ENCODE data around the gene TBC1D5.

TBC1D5 gene

GRCh38 chr3:17456046-17456445, 286.4 kb downstream of the TBC1D5 start:
- no peak for DNase-seq

GRCh38 chr3:17444865-17445264, 297.6 kb downstream of the TBC1D5 start:
- DNase-seq, result no peak

- DNase-seq, result no peak
Observed at GRCh38 chr3:17443142-17443541, 299.3 kb downstream of the TBC1D5 start.

- no peak for DNase-seq
Observed at GRCh38 chr3:17442332-17443049, 299.9 kb downstream of the TBC1D5 start.

GRCh38 chr3:17433876-17434275, 308.6 kb downstream of the TBC1D5 start:
- no peak for DNase-seq

GRCh38 chr3:17432236-17432635, 310.2 kb downstream of the TBC1D5 start:
- no peak for DNase-seq

- no peak for DNase-seq
Observed at GRCh38 chr3:17431484-17432045, 310.9 kb downstream of the TBC1D5 start.

- DNase-seq, result no peak
Observed at GRCh38 chr3:17431004-17431403, 311.4 kb downstream of the TBC1D5 start.

- DNase-seq, result no peak
Observed at GRCh38 chr3:17430582-17430981, 311.8 kb downstream of the TBC1D5 start.

- DNase-seq, result no peak
Observed at GRCh38 chr3:17423786-17424536, 318.5 kb downstream of the TBC1D5 start.

- DNase-seq, result no peak
Observed at GRCh38 chr3:17422636-17423035, 319.8 kb downstream of the TBC1D5 start.

- peak; percentile 44 to 79 for DNase-seq
Observed at GRCh38 chr3:17420668-17421067, 321.8 kb downstream of the TBC1D5 start.

GRCh38 chr3:17412950-17413530, 329.4 kb downstream of the TBC1D5 start:
- DNase-seq, result peak; percentile 18 to 37

GRCh38 chr3:17411157-17411877, 331.1 kb downstream of the TBC1D5 start:
- no peak for DNase-seq

GRCh38 chr3:17407576-17407975, 334.9 kb downstream of the TBC1D5 start:
- no peak for DNase-seq

GRCh38 chr3:17404548-17404947, 337.9 kb downstream of the TBC1D5 start:
- DNase-seq, result no peak

- no peak for DNase-seq
Observed at GRCh38 chr3:17402442-17402841, 340.0 kb downstream of the TBC1D5 start.

- no peak for DNase-seq
Observed at GRCh38 chr3:17401912-17402311, 340.5 kb downstream of the TBC1D5 start.

- DNase-seq, result no peak
Observed at GRCh38 chr3:17399586-17399985, 342.8 kb downstream of the TBC1D5 start.

- no peak for DNase-seq
Observed at GRCh38 chr3:17398959-17399551, 343.4 kb downstream of the TBC1D5 start.

GRCh38 chr3:17396036-17396435, 346.4 kb downstream of the TBC1D5 start:
- no peak for DNase-seq

GRCh38 chr3:17394541-17395155, 347.8 kb downstream of the TBC1D5 start:
- no peak for DNase-seq

All from NCI-H1930 (cell line).